Activated naive CD8-positive, alpha-beta T cell treated with anti-CD3 and anti-CD28 coated beads, Interleukin-2, amount 10 ng/mL, durations not matched to agents 7 days and 5 days (primary cell): ENCODE measurements around the gene CXCL16. TPM values are rescaled to one million over a fixed set of nuclear protein-coding genes. Genes with fewer than 3 reads are reported as not detected.
"Not testable (repeated sequence)": the region's sequence is repeated elsewhere in the genome, so short reads cannot be mapped to it uniquely, and the experiment has no call there.

Source experiments
- ATAC-seq: fragments of 150-1000 bp; cut with Tn5 transposase; one replicate; pipeline ENCODE4 v1.10.0; 2021; ENCODE audit warnings: low read depth, moderate library complexity
- POLR2A ChIA-PET: fragments of 350-600 bp; sonication (Branson Sonifier 250); formaldehyde crosslinking; loops from one replicate; lab custom pipeline; 2021; ENCODE audit warnings: antibody characterized with exemption; lab: Charles Lee
- DNase-seq: peaks from one replicate; pipeline ENCODE4 v3.0.0; 2021
- H3K27ac Mint-ChIP-seq: one replicate; pipeline ENCODE4 v1.8.0; 2022; ENCODE audit warnings: mild to moderate bottlenecking, mixed read lengths
- H3K27me3 Mint-ChIP-seq: one replicate; pipeline ENCODE4 v1.8.0; 2022; ENCODE audit warnings: mild to moderate bottlenecking, moderate library complexity, mixed read lengths
- H3K36me3 Mint-ChIP-seq: one replicate; pipeline ENCODE4 v1.8.0; 2021; ENCODE audit warnings: mild to moderate bottlenecking, mixed read lengths
- H3K4me1 Mint-ChIP-seq: one replicate; pipeline ENCODE4 v1.8.0; 2021; ENCODE audit warnings: mixed read lengths
- H3K4me3 Mint-ChIP-seq: one replicate; pipeline ENCODE4 v1.8.0; 2022; ENCODE audit warnings: mild to moderate bottlenecking, moderate library complexity, mixed read lengths
- H3K9me3 Mint-ChIP-seq: one replicate; pipeline ENCODE4 v1.8.0; 2021; ENCODE audit warnings: mixed read lengths
- total RNA-seq, 2 experiments: library from RNA; stranded (reverse); gene quantifications; one replicate each; pipeline ENCODE4 v1.2.3, GENCODE V29; 2021

CXCL16 gene
- total RNA-seq, 2 experiments from 2014 or later, result 2.7 to 3.0 TPM

GRCh38 chr17:4699401-4700056, 40.2 kb downstream of the CXCL16 start:
- H3K27ac Mint-ChIP-seq, POLR2A ChIA-PET, H3K9me3 Mint-ChIP-seq, H3K4me3 Mint-ChIP-seq, DNase-seq, H3K27me3 Mint-ChIP-seq, H3K36me3 Mint-ChIP-seq, ATAC-seq: not testable (repeated sequence)
- peaks cover 33% of the 10 kb centered on the region for H3K4me1 Mint-ChIP-seq

GRCh38 chr17:4696437-4696805, 43.3 kb downstream of the CXCL16 start:
- H3K4me3 Mint-ChIP-seq, result peak overlapping the region; percentile 15
- no peaks in the 10 kb centered on the region for H3K9me3 Mint-ChIP-seq
- H3K36me3 Mint-ChIP-seq, result peaks cover 15% of the 10 kb centered on the region
- H3K4me1 Mint-ChIP-seq, result peaks cover 19% of the 10 kb centered on the region
- no peaks in the 10 kb centered on the region for H3K27me3 Mint-ChIP-seq
- POLR2A ChIA-PET, result no interaction called here
- DNase-seq (no peak), ATAC-seq (peak; percentile 42)
- peak overlapping the region; percentile 73 for H3K27ac Mint-ChIP-seq

- H3K4me1 Mint-ChIP-seq, result peaks cover 25% of the 10 kb centered on the region
- POLR2A ChIA-PET, result no interaction called here
- H3K9me3 Mint-ChIP-seq, result no peaks in the 10 kb centered on the region
- H3K27me3 Mint-ChIP-seq, result no peaks in the 10 kb centered on the region
- peaks cover 36% of the 10 kb centered on the region for H3K36me3 Mint-ChIP-seq
- H3K27ac Mint-ChIP-seq, result no peak overlapping the region
- ATAC-seq (no peak), DNase-seq (no peak)
- no peak overlapping the region for H3K4me3 Mint-ChIP-seq
Measured at GRCh38 chr17:4693416-4693815, 46.3 kb downstream of the CXCL16 start.

- DNase-seq, result no peak
- POLR2A ChIA-PET, result no interaction called here
- peaks cover 45% of the 10 kb centered on the region for H3K36me3 Mint-ChIP-seq
- H3K9me3 Mint-ChIP-seq, result no peaks in the 10 kb centered on the region
- H3K27ac Mint-ChIP-seq, result no peak overlapping the region
- no peak for ATAC-seq
- H3K4me3 Mint-ChIP-seq, result no peak overlapping the region
- H3K4me1 Mint-ChIP-seq, result peaks cover 22% of the 10 kb centered on the region
- H3K27me3 Mint-ChIP-seq, result no peaks in the 10 kb centered on the region
Measured at GRCh38 chr17:4691686-4692085, 48.0 kb downstream of the CXCL16 start.

GRCh38 chr17:4690745-4691144, 49.0 kb downstream of the CXCL16 start:
- no peak overlapping the region for H3K4me3 Mint-ChIP-seq
- no peak for ATAC-seq
- H3K36me3 Mint-ChIP-seq, result peaks cover 42% of the 10 kb centered on the region

GRCh38 chr17:4689872-4690271, 49.9 kb downstream of the CXCL16 start:
- ATAC-seq, H3K9me3 Mint-ChIP-seq, H3K27ac Mint-ChIP-seq, DNase-seq, H3K27me3 Mint-ChIP-seq, POLR2A ChIA-PET, H3K4me3 Mint-ChIP-seq: not testable (repeated sequence)
- Mint-ChIP-seq H3K4me1 (peaks cover 17% of the 10 kb centered on the region), H3K36me3 (peaks cover 44% of the 10 kb centered on the region)

More at GRCh38 chr17:4690745-4691144, 49.0 kb downstream of the CXCL16 start:
- DNase-seq, result no peak
- Mint-ChIP-seq H3K9me3 (no peaks in the 10 kb centered on the region), H3K4me1 (peaks cover 15% of the 10 kb centered on the region), H3K27me3 (no peaks in the 10 kb centered on the region), H3K27ac (no peak overlapping the region)
- POLR2A ChIA-PET, result no interaction called here

- peaks cover 37% of the 10 kb centered on the region for H3K36me3 Mint-ChIP-seq
- POLR2A ChIA-PET, result interaction anchor here (0.5 kb wide), 1 partner anchor 17 kb away, joined by 8 read pairs; no protein-coding TSS in a partner anchor
- H3K9me3 Mint-ChIP-seq, H3K4me3 Mint-ChIP-seq, ATAC-seq, H3K4me1 Mint-ChIP-seq, H3K27ac Mint-ChIP-seq, DNase-seq, H3K27me3 Mint-ChIP-seq: not testable (repeated sequence)
Measured at GRCh38 chr17:4683739-4684138, 56.0 kb downstream of the CXCL16 start.

Other genes with a start within 250 kb of the CXCL16 start
- 1 to 10 TPM; 6.7 to 6.9 TPM for gene SPNS2, start 241.0 kb downstream of the CXCL16 start, total RNA-seq
- gene MYBBP1A, start 184.5 kb downstream of the CXCL16 start, total RNA-seq, result 10 to 100 TPM; 59.1 to 61.6 TPM
- gene GGT6, start 179.4 kb downstream of the CXCL16 start, total RNA-seq, result not detected
- gene SMTNL2, start 155.4 kb downstream of the CXCL16 start, total RNA-seq, result not detected
- not detected for gene ALOX15, start 98.2 kb downstream of the CXCL16 start, total RNA-seq
- gene PELP1, start 35.8 kb downstream of the CXCL16 start, total RNA-seq, result 10 to 100 TPM; 73.8 to 74.7 TPM
- gene ARRB2, start 29.3 kb downstream of the CXCL16 start, total RNA-seq, result 100 to 1,000 TPM; 325 to 330 TPM
- gene MED11, start 8.5 kb downstream of the CXCL16 start, total RNA-seq, result 10 to 100 TPM; 29.4 to 32.2 TPM
- under 1 TPM in 1 of 2 experiments, not detected in 1; 0.17 TPM for gene ZMYND15, start 95 bp downstream of the CXCL16 start, total RNA-seq
- gene TM4SF5, start 32.0 kb upstream of the CXCL16 start, total RNA-seq, result not detected
- gene VMO1, start 46.4 kb upstream of the CXCL16 start, total RNA-seq, result not detected
- not detected for gene GLTPD2, start 49.0 kb upstream of the CXCL16 start, total RNA-seq
- 10 to 100 TPM; 81.4 to 83.1 TPM for gene PSMB6, start 56.2 kb upstream of the CXCL16 start, total RNA-seq
- gene PLD2, start 67.2 kb upstream of the CXCL16 start, total RNA-seq, result 10 to 100 TPM; 18.8 to 21.7 TPM
- 100 to 1,000 TPM; 123 to 128 TPM for gene MINK1, start 93.4 kb upstream of the CXCL16 start, total RNA-seq
- gene C17orf107, start 159.6 kb upstream of the CXCL16 start, total RNA-seq, result 1 to 10 TPM; 1.9 to 3.0 TPM
- 1 to 10 TPM in 1 of 2 experiments, under 1 TPM in 1; 0.65 to 1.1 TPM for gene CHRNE, start 163.2 kb upstream of the CXCL16 start, total RNA-seq
- not detected for gene GP1BA, start 192.3 kb upstream of the CXCL16 start, total RNA-seq
- 10 to 100 TPM; 67.6 to 78.1 TPM for gene SLC25A11, start 200.1 kb upstream of the CXCL16 start, total RNA-seq
- gene RNF167, start 200.3 kb upstream of the CXCL16 start, total RNA-seq, result 100 to 1,000 TPM; 202 TPM
- gene PFN1, start 208.6 kb upstream of the CXCL16 start, total RNA-seq, result 1,000 to 10,000 TPM; 1,712 to 1,828 TPM
- 10 to 100 TPM; 31.4 to 32.9 TPM for gene ENO3, start 211.2 kb upstream of the CXCL16 start, total RNA-seq
- gene SPAG7, start 227.9 kb upstream of the CXCL16 start, total RNA-seq, result 10 to 100 TPM; 47.1 to 51.9 TPM
- 10 to 100 TPM; 62.0 to 67.7 TPM for gene CAMTA2, start 247.7 kb upstream of the CXCL16 start, total RNA-seq